ENCODE data around the gene PDE6H. TPM values are rescaled to one million over a fixed set of nuclear protein-coding genes. Genes with fewer than 3 reads are reported as not detected.

Gene PDE6H
- total RNA-seq, 1 experiment from 2014 or later, result not detected

DNA sequence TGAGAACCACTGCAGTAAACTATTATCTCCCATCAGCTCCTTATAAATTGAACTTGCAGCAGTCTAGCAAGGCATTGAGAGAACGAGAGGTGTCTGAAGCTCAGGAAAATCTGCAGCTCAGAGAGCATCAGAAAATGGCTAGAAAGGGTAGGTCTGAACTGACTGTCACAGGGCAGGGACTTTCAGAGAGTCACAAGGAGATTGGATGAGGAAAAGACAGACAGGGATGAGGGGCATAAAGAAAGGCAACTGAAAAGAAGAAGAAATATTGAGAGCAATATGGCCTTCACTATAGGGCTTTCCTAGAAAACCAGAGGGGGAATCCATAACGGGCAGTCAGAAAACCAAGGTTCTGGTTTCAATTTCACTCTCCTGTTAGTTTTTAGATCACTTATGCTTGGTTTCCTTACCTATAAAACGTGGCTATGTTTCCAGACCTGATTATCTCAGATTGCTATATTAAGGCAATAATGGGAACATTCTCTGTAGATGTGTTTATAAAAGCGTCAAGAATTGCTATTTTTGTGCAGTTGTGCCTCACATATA, 40.9 kb downstream of the PDE6H start:
- CTCF ChIA-PET, result no interaction called here
- intact Hi-C loops (cut with micrococcal nuclease; ENCODE audit: unreplicated experiment), result no loop called here

DNA sequence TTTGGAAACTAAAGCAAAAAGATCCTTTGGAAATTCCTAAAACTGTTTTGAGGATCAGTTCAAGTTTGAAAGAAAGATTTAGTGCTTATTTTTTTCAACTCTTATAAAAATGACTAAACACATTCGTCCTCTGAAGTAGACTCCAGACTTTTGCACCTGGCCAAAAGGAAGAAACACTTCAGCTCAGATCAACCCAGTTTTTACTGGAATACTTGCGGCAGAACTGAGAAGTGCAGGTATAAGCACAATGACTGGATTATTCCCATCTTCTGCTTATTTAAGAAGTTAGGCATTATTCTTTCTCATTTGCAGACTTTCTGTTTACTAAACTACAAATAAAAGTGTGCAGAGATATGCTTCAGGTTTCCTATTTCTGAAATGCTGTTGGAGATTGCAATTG, 41.9 kb downstream of the PDE6H start:
- no peak overlapping the region for H3K4me3 ChIP-seq (ENCODE audit: low read depth, low read length, poor library complexity, severe bottlenecking)
- no TSS peak for BruUV-seq (replicated peaks)
- TF ChIP-seq, protein P1, sequence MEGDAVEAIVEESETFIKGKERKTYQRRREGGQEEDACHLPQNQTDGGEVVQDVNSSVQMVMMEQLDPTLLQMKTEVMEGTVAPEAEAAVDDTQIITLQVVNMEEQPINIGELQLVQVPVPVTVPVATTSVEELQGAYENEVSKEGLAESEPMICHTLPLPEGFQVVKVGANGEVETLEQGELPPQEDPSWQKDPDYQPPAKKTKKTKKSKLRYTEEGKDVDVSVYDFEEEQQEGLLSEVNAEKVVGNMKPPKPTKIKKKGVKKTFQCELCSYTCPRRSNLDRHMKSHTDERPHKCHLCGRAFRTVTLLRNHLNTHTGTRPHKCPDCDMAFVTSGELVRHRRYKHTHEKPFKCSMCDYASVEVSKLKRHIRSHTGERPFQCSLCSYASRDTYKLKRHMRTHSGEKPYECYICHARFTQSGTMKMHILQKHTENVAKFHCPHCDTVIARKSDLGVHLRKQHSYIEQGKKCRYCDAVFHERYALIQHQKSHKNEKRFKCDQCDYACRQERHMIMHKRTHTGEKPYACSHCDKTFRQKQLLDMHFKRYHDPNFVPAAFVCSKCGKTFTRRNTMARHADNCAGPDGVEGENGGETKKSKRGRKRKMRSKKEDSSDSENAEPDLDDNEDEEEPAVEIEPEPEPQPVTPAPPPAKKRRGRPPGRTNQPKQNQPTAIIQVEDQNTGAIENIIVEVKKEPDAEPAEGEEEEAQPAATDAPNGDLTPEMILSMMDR (conservative IDR thresholded peaks at IDR 0.05; ENCODE audit: low read depth, low read length), result no peak
- no peak for TF ChIP-seq EZH2 (IDR thresholded peaks at IDR 0.05; ENCODE audit: borderline replicate concordance, low read depth, low read length, poor library complexity, severe bottlenecking)
- H3K9me3 ChIP-seq (ENCODE audit: low read depth, low read length, poor library complexity, severe bottlenecking), result no peaks in the 10 kb centered on the region
- H3K27ac ChIP-seq (ENCODE audit: low read depth, low read length, poor library complexity, severe bottlenecking), result no peak overlapping the region
- POLR2A ChIA-PET (ENCODE audit: low non-redundant PET), result no interaction called here
- H3K27me3 ChIP-seq (replicated peaks; ENCODE audit: insufficient read depth, low read depth, low read length, poor library complexity), result no peaks in the 10 kb centered on the region
- CTCF ChIA-PET, result no interaction called here
- intact Hi-C loops (cut with micrococcal nuclease; ENCODE audit: unreplicated experiment), result no loop called here
- H3K4me1 ChIP-seq (ENCODE audit: insufficient read depth, low read length, poor library complexity, severe bottlenecking), result no peaks in the 10 kb centered on the region
- no peaks in the 10 kb centered on the region for H3K36me3 ChIP-seq (ENCODE audit: insufficient read depth, low read length, poor library complexity, severe bottlenecking)
- no peak for DNase-seq (ENCODE audit: low spot score)

More for the DNA sequence above, 40.9 kb downstream of the PDE6H start:
- H3K4me1 ChIP-seq (ENCODE audit: insufficient read depth, low read length, poor library complexity, severe bottlenecking), result no peaks in the 10 kb centered on the region
- no peak for DNase-seq (ENCODE audit: low spot score)
- no peaks in the 10 kb centered on the region for H3K27me3 ChIP-seq (replicated peaks; ENCODE audit: insufficient read depth, low read depth, low read length, poor library complexity)
- no peak overlapping the region for H3K4me3 ChIP-seq (ENCODE audit: low read depth, low read length, poor library complexity, severe bottlenecking)
- no peak overlapping the region for H3K27ac ChIP-seq (ENCODE audit: low read depth, low read length, poor library complexity, severe bottlenecking)
- POLR2A ChIA-PET (ENCODE audit: low non-redundant PET), result no interaction called here
- no TSS peak for BruUV-seq (replicated peaks)
- H3K9me3 ChIP-seq (ENCODE audit: low read depth, low read length, poor library complexity, severe bottlenecking), result no peaks in the 10 kb centered on the region
- no peaks in the 10 kb centered on the region for H3K36me3 ChIP-seq (ENCODE audit: insufficient read depth, low read length, poor library complexity, severe bottlenecking)
- TF ChIP-seq, protein P1 (conservative IDR thresholded peaks at IDR 0.05; ENCODE audit: low read depth, low read length), result no peak
- TF ChIP-seq EZH2 (IDR thresholded peaks at IDR 0.05; ENCODE audit: borderline replicate concordance, low read depth, low read length, poor library complexity, severe bottlenecking), result no peak

DNA sequence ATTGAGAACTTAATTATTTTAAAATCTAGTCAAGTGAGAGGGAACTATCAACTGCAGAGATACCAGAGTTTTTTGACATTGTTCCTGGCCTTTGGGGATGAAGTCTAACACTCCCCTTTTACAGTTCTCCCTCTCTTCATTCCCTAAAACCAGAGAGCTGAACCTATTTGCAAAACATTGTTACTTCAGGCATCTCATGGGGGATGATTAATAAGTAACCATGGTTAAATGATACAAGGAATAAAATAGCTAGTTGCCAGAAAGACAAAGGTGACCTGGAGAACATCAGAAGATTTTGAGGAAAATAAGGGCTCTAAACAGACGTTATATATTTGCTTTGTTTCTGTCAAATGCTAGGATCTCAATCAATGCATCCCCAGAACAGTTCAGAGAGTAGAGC, 42.3 kb downstream of the PDE6H start:
- H3K4me3 ChIP-seq (ENCODE audit: low read depth, low read length, poor library complexity, severe bottlenecking), result no peak overlapping the region
- no TSS peak for BruUV-seq (replicated peaks)
- intact Hi-C loops (cut with micrococcal nuclease; ENCODE audit: unreplicated experiment), result no loop called here
- ChIA-PET POLR2A (ENCODE audit: low non-redundant PET) (no interaction called here), CTCF (no interaction called here)
- no peaks in the 10 kb centered on the region for H3K36me3 ChIP-seq (ENCODE audit: insufficient read depth, low read length, poor library complexity, severe bottlenecking)
- H3K9me3 ChIP-seq (ENCODE audit: low read depth, low read length, poor library complexity, severe bottlenecking), result no peaks in the 10 kb centered on the region
- no peaks in the 10 kb centered on the region for H3K27me3 ChIP-seq (replicated peaks; ENCODE audit: insufficient read depth, low read depth, low read length, poor library complexity)
- no peak for TF ChIP-seq EZH2 (IDR thresholded peaks at IDR 0.05; ENCODE audit: borderline replicate concordance, low read depth, low read length, poor library complexity, severe bottlenecking)
- no peak for DNase-seq (ENCODE audit: low spot score)
- no peak overlapping the region for H3K27ac ChIP-seq (ENCODE audit: low read depth, low read length, poor library complexity, severe bottlenecking)
- no peaks in the 10 kb centered on the region for H3K4me1 ChIP-seq (ENCODE audit: insufficient read depth, low read length, poor library complexity, severe bottlenecking)

DNA sequence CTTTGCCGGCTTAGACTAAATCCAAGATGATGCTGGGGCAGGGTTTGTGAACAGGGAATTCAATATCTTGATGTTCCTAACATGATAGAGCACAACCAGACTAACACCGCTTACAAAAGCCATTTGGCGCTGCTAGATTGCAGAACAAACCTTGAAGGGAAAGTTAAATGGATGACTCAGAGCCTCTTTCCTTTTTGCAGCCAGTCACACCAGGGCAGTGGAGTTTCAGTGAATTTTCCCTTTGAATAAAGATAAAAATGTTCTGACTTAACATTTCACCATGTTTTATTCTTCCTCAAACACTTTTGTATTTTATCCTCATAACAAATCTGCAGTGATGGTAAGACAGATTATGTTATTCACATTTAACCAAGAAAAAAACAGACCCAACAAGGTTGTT, 47.3 kb downstream of the PDE6H start:
- Histone ChIP-seq H3K27ac (ENCODE audit: low read depth, low read length, poor library complexity, severe bottlenecking) (no peak overlapping the region), H3K4me1 (ENCODE audit: insufficient read depth, low read length, poor library complexity, severe bottlenecking) (no peaks in the 10 kb centered on the region), H3K4me3 (ENCODE audit: low read depth, low read length, poor library complexity, severe bottlenecking) (no peak overlapping the region), H3K36me3 (ENCODE audit: insufficient read depth, low read length, poor library complexity, severe bottlenecking) (no peaks in the 10 kb centered on the region), H3K9me3 (ENCODE audit: low read depth, low read length, poor library complexity, severe bottlenecking) (no peaks in the 10 kb centered on the region), H3K27me3 (replicated peaks; ENCODE audit: insufficient read depth, low read depth, low read length, poor library complexity) (no peaks in the 10 kb centered on the region)
- ChIA-PET CTCF (no interaction called here), POLR2A (ENCODE audit: low non-redundant PET) (no interaction called here)
- intact Hi-C loops (cut with micrococcal nuclease; ENCODE audit: unreplicated experiment), result no loop called here
- BruUV-seq (replicated peaks), result no TSS peak
- DNase-seq (ENCODE audit: low spot score), result no peak
- TF ChIP-seq EZH2 (IDR thresholded peaks at IDR 0.05; ENCODE audit: borderline replicate concordance, low read depth, low read length, poor library complexity, severe bottlenecking), result no peak
- TF ChIP-seq, protein P1 (conservative IDR thresholded peaks at IDR 0.05; ENCODE audit: low read depth, low read length), result no peak

Measured in A673 (cell line).